SK-N-SH (cell line): ENCODE measurements around the gene TMEM131L. TPM values are rescaled to one million over a fixed set of nuclear protein-coding genes. Genes with fewer than 3 reads are reported as not detected.

Source experiments
- CTCF ChIA-PET: fragments of 300-600, 350-600 bp; formaldehyde crosslinking; extraction: SDS; loops from one replicate; lab custom pipeline; 2021; lab: Yijun Ruan, JAX
- POLR2A ChIA-PET: fragments of 350-600 bp; sonication (Branson Sonifier 250); formaldehyde crosslinking; extraction: SDS; loops from one replicate; lab custom pipeline; 2020; ENCODE audit warnings: antibody characterized with exemption, inconsistent platforms; lab: Yijun Ruan, JAX
- DNase-seq: peaks from one replicate; pipeline ENCODE4 v3.0.0; 2012
- H2AFZ ChIP-seq: fragments of 200-600 bp; sonication (generic); 2 replicates; pipeline ENCODE4 v1.8.1; 2016; ENCODE audit warnings: antibody characterized with exemption, mild to moderate bottlenecking, low read depth
- H3F3A ChIP-seq: fragments of 200-600 bp; sonication (generic); replicated peaks from 2 replicates; pipeline ENCODE3; 2016; ENCODE audit warnings: antibody characterized with exemption, mild to moderate bottlenecking; ENCODE audit not compliant: insufficient read depth
- H3K27ac ChIP-seq, 2 experiments: fragments of 200-500 bp in 1 of 2; fragments of 200-600 bp in 1 of 2; sonication (Bioruptor generic) in 1 of 2; sonication (generic), shearing (Covaris generic) in 1 of 2; 2 replicates each; pipeline versions ENCODE4 v1.5.1 to v1.6.1; 2014 to 2016; ENCODE audit warnings: low read depth in 2 of 2, inconsistent platforms in 1 of 2, low read length in 1 of 2, mild to moderate bottlenecking in 1 of 2, mixed read lengths in 1 of 2
- H3K27me3 ChIP-seq: fragments of 200-600 bp; sonication (generic), shearing (Covaris generic); 2 replicates; pipeline ENCODE4 v1.6.1; 2016; ENCODE audit warnings: mixed run types; ENCODE audit not compliant: insufficient read depth
- H3K36me3 ChIP-seq, 2 experiments: fragments of 200-500 bp in 1 of 2; fragments of 200-600 bp in 1 of 2; sonication (Bioruptor generic) in 1 of 2; sonication (generic) in 1 of 2; replicated peaks in 1 of 2; 2 replicates each; pipeline versions ENCODE3 to v1.5.1; 2014 to 2016; ENCODE audit warnings: low read length in 1 of 2, mild to moderate bottlenecking in 1 of 2; ENCODE audit not compliant: insufficient read depth in 2 of 2, control insufficient read depth in 1 of 2
- H3K4me1 ChIP-seq, 2 experiments: fragments of 200-500 bp in 1 of 2; fragments of 200-600 bp in 1 of 2; sonication (Bioruptor generic) in 1 of 2; sonication (generic), shearing (Covaris generic) in 1 of 2; 2 replicates each; pipeline versions ENCODE4 v1.5.1 to v1.6.1; 2014 to 2016; ENCODE audit warnings: low read depth in 1 of 2, low read length in 1 of 2, mixed run types in 1 of 2; ENCODE audit not compliant: insufficient read depth in 2 of 2, control insufficient read depth in 1 of 2
- H3K4me2 ChIP-seq: fragments of 200-600 bp; sonication (generic), shearing (Covaris generic); 2 replicates; pipeline ENCODE4 v1.6.1; 2017; ENCODE audit warnings: mixed run types
- H3K4me3 ChIP-seq, 2 experiments: fragments of 200-500 bp in 1 of 2; fragments of 200-600 bp in 1 of 2; sonication (Bioruptor generic) in 1 of 2; sonication (generic), shearing (Covaris generic) in 1 of 2; 2 replicates each; pipeline versions ENCODE4 v1.5.1 to v1.8.1; 2014 to 2016; ENCODE audit warnings: low read depth in 2 of 2, inconsistent platforms in 1 of 2, low read length in 1 of 2, mild to moderate bottlenecking in 1 of 2, mixed read lengths in 1 of 2, moderate library complexity in 1 of 2
- H3K79me2 ChIP-seq: fragments of 200-600 bp; sonication (generic); 2 replicates; pipeline ENCODE4 v1.8.1; 2017; ENCODE audit warnings: mild to moderate bottlenecking; ENCODE audit not compliant: insufficient read depth
- H3K9ac ChIP-seq: fragments of 200-600 bp; sonication (generic); 2 replicates; pipeline ENCODE4 v1.6.1; 2017; ENCODE audit warnings: mixed run types
- H3K9me2 ChIP-seq: fragments of 200-600 bp; sonication (generic); 2 replicates; pipeline ENCODE4 v1.6.1; 2017; ENCODE audit warnings: mixed run types
- H3K9me3 ChIP-seq: fragments of 200-600 bp; sonication (generic); 2 replicates; pipeline ENCODE4 v1.6.1; 2017; ENCODE audit warnings: mixed run types, mild to moderate bottlenecking, moderate library complexity
- H4K20me1 ChIP-seq: fragments of 200-600 bp; sonication (generic); 2 replicates; pipeline ENCODE4 v1.6.1; 2017; ENCODE audit warnings: mild to moderate bottlenecking, mixed run types; ENCODE audit not compliant: insufficient read depth
- CHD2 ChIP-seq: fragments of 150-350 bp; IDR thresholded peaks from 2 replicates; pipeline ENCODE4 v1.6.1; 2018; ENCODE audit warnings: low read length; ENCODE audit not compliant: partially characterized antibody
- CTCF ChIP-seq: fragments of 200-600 bp; sonication (generic); IDR thresholded peaks from 2 replicates; pipeline ENCODE4 v1.6.1; 2017; ENCODE audit warnings: antibody characterized with exemption, mild to moderate bottlenecking, moderate library complexity
- EP300 ChIP-seq, 2 experiments: IDR thresholded peaks; 2 replicates each; pipeline versions ENCODE4 v1.4.0 to v1.6.1; 2012; ENCODE audit warnings: borderline replicate concordance in 1 of 2, low read depth in 1 of 2, low read length in 1 of 2
- FOXJ3 ChIP-seq: sonication (generic); formaldehyde crosslinking; IDR thresholded peaks from 2 replicates; pipeline ENCODE4 v1.5.1; 2020; ENCODE audit warnings: mild to moderate bottlenecking, missing genetic modification reagents
- MAX ChIP-seq: IDR thresholded peaks from 2 replicates; pipeline ENCODE4 v1.4.0; 2012; ENCODE audit warnings: low read depth
- MXI1 ChIP-seq: IDR thresholded peaks from 2 replicates; pipeline ENCODE4 v1.6.1; 2012; ENCODE audit warnings: mild to moderate bottlenecking, low read depth, low read length, improper control_type of control experiment
- NFIC ChIP-seq: IDR thresholded peaks from 2 replicates; pipeline ENCODE4 v1.4.0; 2012; ENCODE audit warnings: borderline replicate concordance
- NRF1 ChIP-seq: IDR thresholded peaks from 2 replicates; pipeline ENCODE4 v1.6.1; 2012; ENCODE audit warnings: low read depth, mild to moderate bottlenecking, low read length
- POLR2AphosphoS5 ChIP-seq: IDR thresholded peaks from 2 replicates; pipeline ENCODE4 v1.6.1; 2012; ENCODE audit warnings: low read depth, low read length
- RAD21 ChIP-seq: IDR thresholded peaks from 2 replicates; pipeline ENCODE4 v1.6.1; 2012; ENCODE audit warnings: mild to moderate bottlenecking, low read length
- RCOR1 ChIP-seq: fragments of 150-350 bp; IDR thresholded peaks from 2 replicates; pipeline ENCODE4 v1.6.1; 2017; ENCODE audit warnings: antibody characterized with exemption, low read length
- REST ChIP-seq: IDR thresholded peaks from 2 replicates; pipeline ENCODE4 v1.6.1; 2012; ENCODE audit warnings: mild to moderate bottlenecking, low read depth, low read length, moderate library complexity
- SIN3A ChIP-seq: IDR thresholded peaks from 2 replicates; pipeline ENCODE4 v1.6.1; 2012; ENCODE audit warnings: low read depth, mild to moderate bottlenecking, low read length, moderate library complexity, borderline replicate concordance
- SMC3 ChIP-seq: IDR thresholded peaks from 2 replicates; pipeline ENCODE4 v1.6.1; 2012; ENCODE audit warnings: low read depth, low read length, improper control_type of control experiment
- TCF12 ChIP-seq: IDR thresholded peaks from 2 replicates; pipeline ENCODE4 v1.4.0; 2012
- TEAD4 ChIP-seq: IDR thresholded peaks from 2 replicates; pipeline ENCODE4 v1.4.0; 2012; ENCODE audit warnings: mild to moderate bottlenecking, borderline replicate concordance; ENCODE audit not compliant: insufficient read depth
- YY1 ChIP-seq: IDR thresholded peaks from 2 replicates; pipeline ENCODE4 v1.4.0; 2012; ENCODE audit warnings: low read depth, mild to moderate bottlenecking
- WGBS: methylation state at CpG from one replicate; pipeline ENCODE4 v1.1.6; 2017; ENCODE audit warnings: low lambda C conversion rate; 5-methylcytosine and 5-hydroxymethylcytosine counted together
- polyA plus RNA-seq, 3 experiments: library from polyadenylated mRNA; depleted of rRNA; stranded (reverse); fragments of >200 nt; gene quantifications; 2 replicates each; pipeline ENCODE4 v1.2.3, GENCODE V29; 2012
- TF ChIP-seq, protein P1 (sequence below): fragments of 150-350 bp; IDR thresholded peaks from 2 replicates; pipeline ENCODE4 v1.6.1; 2017; ENCODE audit warnings: antibody characterized with exemption, low read length, low read depth, borderline replicate concordance
- TF ChIP-seq, protein P2 (sequence below): IDR thresholded peaks from 2 replicates; pipeline ENCODE4 v1.4.0; 2012; ENCODE audit warnings: low read depth, borderline replicate concordance
- TF ChIP-seq, protein P3 (sequence below): fragments of 150-350 bp; IDR thresholded peaks from 2 replicates; pipeline ENCODE4 v1.6.1; 2016; ENCODE audit warnings: mild to moderate bottlenecking, low read depth, low read length

Gene TMEM131L
- polyA plus RNA-seq, 1 of the 3 experiments (the other 2 are of a cell fraction): 6.2 TPM

DNA sequence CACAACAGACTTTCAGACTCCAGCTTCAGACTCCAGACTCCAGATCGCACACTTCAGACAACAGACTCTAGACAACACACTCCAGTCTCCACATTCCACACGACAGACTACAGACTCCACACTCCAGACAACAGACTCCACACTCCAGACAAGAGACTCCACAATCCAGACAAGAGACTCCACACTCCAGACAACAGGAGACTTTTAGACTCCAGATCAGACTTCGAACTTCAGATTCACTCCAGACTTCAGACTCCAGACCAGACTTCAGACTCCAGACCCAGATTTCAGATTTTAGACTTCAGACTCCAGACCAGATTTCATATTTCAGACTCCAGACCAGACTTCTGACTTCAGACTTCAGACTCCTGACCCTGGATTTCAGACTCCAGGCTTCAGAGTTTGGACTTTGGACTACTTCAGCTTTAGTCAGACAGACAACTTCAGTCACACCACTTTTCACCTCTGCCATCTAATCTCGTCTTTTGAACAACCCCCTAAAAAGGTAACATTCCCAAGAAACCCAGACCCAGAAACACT is 188.9 kb downstream of the TMEM131L start:
- CTCF ChIA-PET: interaction anchor here (1.0 kb wide), 1 partner anchor 95 kb away, joined by 3 read pairs; no protein-coding TSS in a partner anchor
- H3K36me3 ChIP-seq: no peaks in the 10 kb centered on the region
- H3K79me2 ChIP-seq: no peaks in the 10 kb centered on the region
- TF ChIP-seq SMC3 (no peak), CHD2 (no peak), TCF12 (no peak), RAD21 (no peak), REST (no peak), NFIC (no peak), MAX (no peak), RCOR1 (no peak), YY1 (no peak), TEAD4 (no peak), SIN3A (no peak), FOXJ3 (CRISPR knock-in tag) (no peak), NRF1 (no peak), CTCF (no peak), MXI1 (no peak), POLR2AphosphoS5 (no peak), EP300 (IDR thresholded peaks at IDR 0.05; ENCODE audit: borderline replicate concordance in 1 of 2, low read depth in 1 of 2, low read length in 1 of 2) (no peak)
- TF ChIP-seq, protein P1, sequence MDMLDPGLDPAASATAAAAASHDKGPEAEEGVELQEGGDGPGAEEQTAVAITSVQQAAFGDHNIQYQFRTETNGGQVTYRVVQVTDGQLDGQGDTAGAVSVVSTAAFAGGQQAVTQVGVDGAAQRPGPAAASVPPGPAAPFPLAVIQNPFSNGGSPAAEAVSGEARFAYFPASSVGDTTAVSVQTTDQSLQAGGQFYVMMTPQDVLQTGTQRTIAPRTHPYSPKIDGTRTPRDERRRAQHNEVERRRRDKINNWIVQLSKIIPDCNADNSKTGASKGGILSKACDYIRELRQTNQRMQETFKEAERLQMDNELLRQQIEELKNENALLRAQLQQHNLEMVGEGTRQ: no peak
- TF ChIP-seq, protein P2, sequence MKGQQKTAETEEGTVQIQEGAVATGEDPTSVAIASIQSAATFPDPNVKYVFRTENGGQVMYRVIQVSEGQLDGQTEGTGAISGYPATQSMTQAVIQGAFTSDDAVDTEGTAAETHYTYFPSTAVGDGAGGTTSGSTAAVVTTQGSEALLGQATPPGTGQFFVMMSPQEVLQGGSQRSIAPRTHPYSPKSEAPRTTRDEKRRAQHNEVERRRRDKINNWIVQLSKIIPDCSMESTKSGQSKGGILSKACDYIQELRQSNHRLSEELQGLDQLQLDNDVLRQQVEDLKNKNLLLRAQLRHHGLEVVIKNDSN: no peak
- TF ChIP-seq, protein P3, sequence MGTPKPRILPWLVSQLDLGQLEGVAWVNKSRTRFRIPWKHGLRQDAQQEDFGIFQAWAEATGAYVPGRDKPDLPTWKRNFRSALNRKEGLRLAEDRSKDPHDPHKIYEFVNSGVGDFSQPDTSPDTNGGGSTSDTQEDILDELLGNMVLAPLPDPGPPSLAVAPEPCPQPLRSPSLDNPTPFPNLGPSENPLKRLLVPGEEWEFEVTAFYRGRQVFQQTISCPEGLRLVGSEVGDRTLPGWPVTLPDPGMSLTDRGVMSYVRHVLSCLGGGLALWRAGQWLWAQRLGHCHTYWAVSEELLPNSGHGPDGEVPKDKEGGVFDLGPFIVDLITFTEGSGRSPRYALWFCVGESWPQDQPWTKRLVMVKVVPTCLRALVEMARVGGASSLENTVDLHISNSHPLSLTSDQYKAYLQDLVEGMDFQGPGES: no peak
- no peaks in the 10 kb centered on the region for H3K27me3 ChIP-seq
- no peak overlapping the region for H3K4me2 ChIP-seq
- no peaks in the 10 kb centered on the region for H3F3A ChIP-seq
- H3K27ac ChIP-seq: no peak overlapping the region
- POLR2A ChIA-PET: no interaction called here
- no peak overlapping the region for H3K9ac ChIP-seq
- 46% methylated on average over 4 of the region's 4 CpGs for WGBS
- no peak for DNase-seq
- H3K4me1 ChIP-seq: no peaks in the 10 kb centered on the region; a peak in 1 of 4 replicates
- H3K9me2 ChIP-seq: no peaks in the 10 kb centered on the region
- H4K20me1 ChIP-seq: no peaks in the 10 kb centered on the region
- H2AFZ ChIP-seq: no peak overlapping the region
- H3K4me3 ChIP-seq: no peak overlapping the region
- H3K9me3 ChIP-seq: no peaks in the 10 kb centered on the region
